ENCODE measurements around the gene FBXL22. TPM values are rescaled to one million over a fixed set of nuclear protein-coding genes. Genes with fewer than 3 reads are reported as not detected.
"Not testable (repeated sequence)": the region's sequence is repeated elsewhere in the genome, so short reads cannot be mapped to it uniquely, and the experiment has no call there.

Gene FBXL22
- total RNA-seq, 1 experiment from 2014 or later = 0.23 TPM

GRCh38 chr15:63611177-63611576 lies 14.0 kb downstream of the FBXL22 start:
- peak; percentile 52 for DNase-seq (ENCODE audit: low read depth)

GRCh38 chr15:63612300-63612699 lies 15.1 kb downstream of the FBXL22 start:
- no peak for DNase-seq (ENCODE audit: low read depth)

- no peak for DNase-seq (ENCODE audit: low read depth)
These were observed 18.7 kb downstream of the FBXL22 start for GRCh38 chr15:63615935-63616334.

GRCh38 chr15:63617147-63617546 lies 20.0 kb downstream of the FBXL22 start:
- not testable (repeated sequence) for DNase-seq (ENCODE audit: low read depth)

- not testable (repeated sequence) for DNase-seq (ENCODE audit: low read depth)
These were observed 20.4 kb downstream of the FBXL22 start for GRCh38 chr15:63617627-63618026.

- not testable (repeated sequence) for DNase-seq (ENCODE audit: low read depth)
These were observed 23.6 kb downstream of the FBXL22 start for GRCh38 chr15:63620760-63621159.

GRCh38 chr15:63623232-63623969 lies 26.2 kb downstream of the FBXL22 start:
- DNase-seq (ENCODE audit: low read depth) = no peak

GRCh38 chr15:63626955-63627354 lies 29.8 kb downstream of the FBXL22 start:
- no peak for DNase-seq (ENCODE audit: low read depth)

- no peak for DNase-seq (ENCODE audit: low read depth)
These were observed 31.1 kb downstream of the FBXL22 start for GRCh38 chr15:63628123-63628822.

GRCh38 chr15:63630036-63630751 lies 33.0 kb downstream of the FBXL22 start:
- no peak for DNase-seq (ENCODE audit: low read depth)

- no peak for DNase-seq (ENCODE audit: low read depth)
These were observed 36.1 kb downstream of the FBXL22 start for GRCh38 chr15:63633312-63633711.

- DNase-seq (ENCODE audit: low read depth) = no peak
These were observed 37.0 kb downstream of the FBXL22 start for GRCh38 chr15:63634154-63634553.

- no peak for DNase-seq (ENCODE audit: low read depth)
These were observed 39.4 kb downstream of the FBXL22 start for GRCh38 chr15:63636518-63637061.

- DNase-seq (ENCODE audit: low read depth) = no peak
These were observed 41.7 kb downstream of the FBXL22 start for GRCh38 chr15:63638839-63639238.

GRCh38 chr15:63640146-63640545 lies 43.0 kb downstream of the FBXL22 start:
- DNase-seq (ENCODE audit: low read depth) = peak; percentile 19

Other genes starting within 250 kb of the FBXL22 start
- gene CA12, start 215.5 kb upstream of the FBXL22 start, total RNA-seq (2014; rRNA removed) = 4.9 and 5.2 TPM in 2 replicates
- gene USP3, start 92.8 kb upstream of the FBXL22 start, total RNA-seq (2014; rRNA removed) = 21.2 and 24.3 TPM in 2 replicates
- 44.6 and 52.0 TPM in 2 replicates for gene HERC1, start 236.6 kb downstream of the FBXL22 start, total RNA-seq (2014; rRNA removed)